ENCODE data around the gene JAK3. TPM values are rescaled to one million over a fixed set of nuclear protein-coding genes. Genes with fewer than 3 reads are reported as not detected.

Gene JAK3
- total RNA-seq, 1 experiment from 2014 or later: 4.4 TPM

DNA sequence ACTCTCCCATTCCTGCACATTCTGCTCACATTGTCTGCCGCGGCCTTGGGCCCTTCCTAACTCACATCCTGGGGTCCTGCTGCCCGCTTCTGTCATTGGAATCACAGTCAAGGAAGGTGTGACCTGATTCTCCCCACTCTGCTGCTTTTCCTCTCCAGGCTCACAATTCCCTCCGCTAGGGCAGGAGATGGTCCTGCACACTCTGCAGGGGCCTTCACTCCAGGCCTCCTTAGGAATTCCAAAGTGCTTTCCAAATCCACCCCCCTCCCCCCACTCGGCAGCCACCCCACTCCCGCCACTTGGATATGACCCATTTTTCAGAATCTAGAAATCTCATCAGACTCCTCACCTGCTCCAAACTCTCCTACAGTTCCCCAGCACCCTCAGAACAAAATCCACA is 20.9 kb upstream of the JAK3 start (continued):
- TF ChIP-seq, protein P1, sequence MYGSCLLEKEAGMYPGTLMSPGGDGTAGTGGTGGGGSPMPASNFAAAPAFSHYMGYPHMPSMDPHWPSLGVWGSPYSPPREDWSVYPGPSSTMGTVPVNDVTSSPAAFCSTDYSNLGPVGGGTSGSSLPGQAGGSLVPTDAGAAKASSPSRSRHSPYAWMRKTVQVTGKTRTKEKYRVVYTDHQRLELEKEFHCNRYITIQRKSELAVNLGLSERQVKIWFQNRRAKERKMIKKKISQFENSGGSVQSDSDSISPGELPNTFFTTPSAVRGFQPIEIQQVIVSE (CRISPR knock-in tag; IDR thresholded peaks at IDR 0.05; ENCODE audit: borderline replicate concordance): no peak

DNA sequence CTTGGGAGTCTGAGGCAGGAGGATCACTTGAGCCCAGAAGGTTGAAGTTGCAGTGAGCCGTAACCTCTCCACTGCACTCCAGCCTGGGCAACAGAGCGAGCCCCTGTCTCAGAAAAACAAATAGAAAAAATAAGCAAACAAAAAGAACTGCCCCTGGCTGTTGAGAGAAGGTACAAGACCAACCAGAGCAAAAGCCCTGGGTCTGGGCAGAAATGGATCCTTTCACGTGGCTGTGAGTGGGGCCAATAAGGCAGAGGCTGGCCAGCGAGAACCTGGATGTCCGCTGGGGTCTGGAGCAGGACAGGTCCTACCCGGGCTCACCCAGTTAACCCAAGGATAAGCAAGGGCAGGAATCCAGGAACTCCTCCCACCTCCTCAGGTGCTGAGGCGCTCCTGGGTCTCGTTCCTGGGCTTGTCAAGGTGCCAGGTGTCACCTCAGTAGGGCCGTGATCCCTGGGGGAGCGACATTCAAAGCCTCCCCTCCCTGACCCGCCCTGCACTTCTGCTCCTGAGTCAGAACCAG is 19.2 kb upstream of the JAK3 start:
- ChIA-PET CTCF (interaction anchor here (1.0 to 4.5 kb wide), 2 partner anchors 8 to 65 kb away, joined by 3 to 37 read pairs; partner anchors contain the start of genes CCDC124 and RPL18A), POLR2A (interaction anchor here (0.6 to 2.5 kb wide), 2 partner anchors 9 to 66 kb away, joined by 4 to 15 read pairs; partner anchors contain the start of gene CCDC124)
- no peak overlapping the region for H3K4me3 Mint-ChIP-seq
- TF ChIP-seq HMGA2 (CRISPR knock-in tag; IDR thresholded peaks at IDR 0.05) (no peak), EMX1 (CRISPR knock-in tag; IDR thresholded peaks at IDR 0.05) (peak; percentile 30; the same call in 1 of the 2 replicates)
- TF ChIP-seq, protein P2, sequence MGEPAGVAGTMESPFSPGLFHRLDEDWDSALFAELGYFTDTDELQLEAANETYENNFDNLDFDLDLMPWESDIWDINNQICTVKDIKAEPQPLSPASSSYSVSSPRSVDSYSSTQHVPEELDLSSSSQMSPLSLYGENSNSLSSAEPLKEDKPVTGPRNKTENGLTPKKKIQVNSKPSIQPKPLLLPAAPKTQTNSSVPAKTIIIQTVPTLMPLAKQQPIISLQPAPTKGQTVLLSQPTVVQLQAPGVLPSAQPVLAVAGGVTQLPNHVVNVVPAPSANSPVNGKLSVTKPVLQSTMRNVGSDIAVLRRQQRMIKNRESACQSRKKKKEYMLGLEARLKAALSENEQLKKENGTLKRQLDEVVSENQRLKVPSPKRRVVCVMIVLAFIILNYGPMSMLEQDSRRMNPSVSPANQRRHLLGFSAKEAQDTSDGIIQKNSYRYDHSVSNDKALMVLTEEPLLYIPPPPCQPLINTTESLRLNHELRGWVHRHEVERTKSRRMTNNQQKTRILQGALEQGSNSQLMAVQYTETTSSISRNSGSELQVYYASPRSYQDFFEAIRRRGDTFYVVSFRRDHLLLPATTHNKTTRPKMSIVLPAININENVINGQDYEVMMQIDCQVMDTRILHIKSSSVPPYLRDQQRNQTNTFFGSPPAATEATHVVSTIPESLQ (CRISPR knock-in tag; IDR thresholded peaks at IDR 0.05): no peak
- TF ChIP-seq, protein P3, sequence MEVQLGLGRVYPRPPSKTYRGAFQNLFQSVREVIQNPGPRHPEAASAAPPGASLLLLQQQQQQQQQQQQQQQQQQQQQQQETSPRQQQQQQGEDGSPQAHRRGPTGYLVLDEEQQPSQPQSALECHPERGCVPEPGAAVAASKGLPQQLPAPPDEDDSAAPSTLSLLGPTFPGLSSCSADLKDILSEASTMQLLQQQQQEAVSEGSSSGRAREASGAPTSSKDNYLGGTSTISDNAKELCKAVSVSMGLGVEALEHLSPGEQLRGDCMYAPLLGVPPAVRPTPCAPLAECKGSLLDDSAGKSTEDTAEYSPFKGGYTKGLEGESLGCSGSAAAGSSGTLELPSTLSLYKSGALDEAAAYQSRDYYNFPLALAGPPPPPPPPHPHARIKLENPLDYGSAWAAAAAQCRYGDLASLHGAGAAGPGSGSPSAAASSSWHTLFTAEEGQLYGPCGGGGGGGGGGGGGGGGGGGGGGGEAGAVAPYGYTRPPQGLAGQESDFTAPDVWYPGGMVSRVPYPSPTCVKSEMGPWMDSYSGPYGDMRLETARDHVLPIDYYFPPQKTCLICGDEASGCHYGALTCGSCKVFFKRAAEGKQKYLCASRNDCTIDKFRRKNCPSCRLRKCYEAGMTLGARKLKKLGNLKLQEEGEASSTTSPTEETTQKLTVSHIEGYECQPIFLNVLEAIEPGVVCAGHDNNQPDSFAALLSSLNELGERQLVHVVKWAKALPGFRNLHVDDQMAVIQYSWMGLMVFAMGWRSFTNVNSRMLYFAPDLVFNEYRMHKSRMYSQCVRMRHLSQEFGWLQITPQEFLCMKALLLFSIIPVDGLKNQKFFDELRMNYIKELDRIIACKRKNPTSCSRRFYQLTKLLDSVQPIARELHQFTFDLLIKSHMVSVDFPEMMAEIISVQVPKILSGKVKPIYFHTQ (CRISPR knock-in tag; IDR thresholded peaks at IDR 0.05): peak; percentile 59; the same call in 1 of the 2 replicates
- H3K4me1 Mint-ChIP-seq: peaks cover 29% of the 10 kb centered on the region
- no peak overlapping the region for H3K27ac Mint-ChIP-seq
- peaks cover 6% of the 10 kb centered on the region for H3K27me3 Mint-ChIP-seq (ENCODE audit: low read depth)
- peaks cover 23% of the 10 kb centered on the region for H3K36me3 Mint-ChIP-seq
- DNase-seq (ENCODE audit: low spot score): no peak
- no peak; the same call in 1 of the 2 replicates for ATAC-seq
- H3K9me3 Mint-ChIP-seq: no peaks in the 10 kb centered on the region

GRCh38 chr19:17866312-17866963 is 18.7 kb upstream of the JAK3 start:
- POLR2A ChIA-PET: interaction anchor here (0.5 to 2.5 kb wide), 4 partner anchors 9 to 66 kb away, joined by 3 to 15 read pairs (median 4); partner anchors contain the start of gene CCDC124
- DNase-seq (ENCODE audit: low spot score) (no peak), ATAC-seq (no peak)
- no peaks in the 10 kb centered on the region for H3K9me3 Mint-ChIP-seq
- peaks cover 6% of the 10 kb centered on the region for H3K27me3 Mint-ChIP-seq (ENCODE audit: low read depth)
- CTCF ChIA-PET: interaction anchor here (0.5 to 4.5 kb wide), 4 partner anchors 66 to 438 kb away, joined by 3 to 37 read pairs (median 6); partner anchors contain the start of gene CCDC124
- H3K27ac Mint-ChIP-seq: no peak overlapping the region
- peaks cover 30% of the 10 kb centered on the region for H3K4me1 Mint-ChIP-seq
- TF ChIP-seq, protein P4, sequence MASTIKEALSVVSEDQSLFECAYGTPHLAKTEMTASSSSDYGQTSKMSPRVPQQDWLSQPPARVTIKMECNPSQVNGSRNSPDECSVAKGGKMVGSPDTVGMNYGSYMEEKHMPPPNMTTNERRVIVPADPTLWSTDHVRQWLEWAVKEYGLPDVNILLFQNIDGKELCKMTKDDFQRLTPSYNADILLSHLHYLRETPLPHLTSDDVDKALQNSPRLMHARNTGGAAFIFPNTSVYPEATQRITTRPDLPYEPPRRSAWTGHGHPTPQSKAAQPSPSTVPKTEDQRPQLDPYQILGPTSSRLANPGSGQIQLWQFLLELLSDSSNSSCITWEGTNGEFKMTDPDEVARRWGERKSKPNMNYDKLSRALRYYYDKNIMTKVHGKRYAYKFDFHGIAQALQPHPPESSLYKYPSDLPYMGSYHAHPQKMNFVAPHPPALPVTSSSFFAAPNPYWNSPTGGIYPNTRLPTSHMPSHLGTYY (CRISPR knock-in tag; IDR thresholded peaks at IDR 0.05): peak; percentile 12; the same call in 1 of the 2 replicates
- 0 out of 2 replicates have a peak, but pooled peaks have one; percentile 23 for TF ChIP-seq ZNF671 (CRISPR knock-in tag; IDR thresholded peaks at IDR 0.05)
- peak; percentile 67; the same call in 1 of the 2 replicates for TF ChIP-seq PRRX2 (CRISPR knock-in tag; IDR thresholded peaks at IDR 0.05)
- no peak for TF ChIP-seq ZNF263 (CRISPR knock-in tag; IDR thresholded peaks at IDR 0.05; ENCODE audit: low read depth)
- H3K4me3 Mint-ChIP-seq: no peak overlapping the region
- peaks cover 28% of the 10 kb centered on the region for H3K36me3 Mint-ChIP-seq

All from WTC11 (cell line).